Measurements from ENCODE around the gene CCNL2.

DNA sequence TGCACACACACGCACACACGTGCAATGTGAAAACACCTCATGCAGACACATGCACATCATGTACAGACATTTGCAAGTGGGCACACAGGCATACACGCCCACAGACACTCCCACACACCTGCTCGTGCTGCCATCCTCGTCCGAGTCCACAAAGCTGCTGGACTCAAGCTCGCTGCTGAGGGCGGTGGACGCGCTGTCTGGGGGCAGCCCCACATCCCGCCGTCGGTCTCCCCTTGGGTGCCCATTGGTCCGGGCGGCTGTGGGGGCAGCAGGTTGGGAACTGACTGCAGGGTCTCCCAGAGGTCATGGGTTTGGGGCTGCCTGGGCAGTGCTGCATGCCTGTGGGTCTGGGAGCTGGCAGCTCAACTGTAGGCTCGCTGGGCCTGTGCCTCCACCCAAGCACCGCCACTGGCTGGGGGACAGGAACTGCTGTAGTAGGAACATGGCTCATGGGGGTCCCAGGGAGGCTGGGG lies 57.5 kb downstream of the CCNL2 start:
- TF ChIP-seq, protein P1, sequence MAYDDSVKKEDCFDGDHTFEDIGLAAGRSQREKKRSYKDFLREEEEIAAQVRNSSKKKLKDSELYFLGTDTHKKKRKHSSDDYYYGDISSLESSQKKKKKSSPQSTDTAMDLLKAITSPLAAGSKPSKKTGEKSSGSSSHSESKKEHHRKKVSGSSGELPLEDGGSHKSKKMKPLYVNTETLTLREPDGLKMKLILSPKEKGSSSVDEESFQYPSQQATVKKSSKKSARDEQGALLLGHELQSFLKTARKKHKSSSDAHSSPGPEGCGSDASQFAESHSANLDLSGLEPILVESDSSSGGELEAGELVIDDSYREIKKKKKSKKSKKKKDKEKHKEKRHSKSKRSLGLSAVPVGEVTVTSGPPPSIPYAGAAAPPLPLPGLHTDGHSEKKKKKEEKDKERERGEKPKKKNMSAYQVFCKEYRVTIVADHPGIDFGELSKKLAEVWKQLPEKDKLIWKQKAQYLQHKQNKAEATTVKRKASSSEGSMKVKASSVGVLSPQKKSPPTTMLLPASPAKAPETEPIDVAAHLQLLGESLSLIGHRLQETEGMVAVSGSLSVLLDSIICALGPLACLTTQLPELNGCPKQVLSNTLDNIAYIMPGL (CRISPR knock-in tag; IDR thresholded peaks at IDR 0.05), result no peak
- TF ChIP-seq SP1 (CRISPR knock-in tag; conservative IDR thresholded peaks at IDR 0.05), result no peak
- TF ChIP-seq, protein P2, sequence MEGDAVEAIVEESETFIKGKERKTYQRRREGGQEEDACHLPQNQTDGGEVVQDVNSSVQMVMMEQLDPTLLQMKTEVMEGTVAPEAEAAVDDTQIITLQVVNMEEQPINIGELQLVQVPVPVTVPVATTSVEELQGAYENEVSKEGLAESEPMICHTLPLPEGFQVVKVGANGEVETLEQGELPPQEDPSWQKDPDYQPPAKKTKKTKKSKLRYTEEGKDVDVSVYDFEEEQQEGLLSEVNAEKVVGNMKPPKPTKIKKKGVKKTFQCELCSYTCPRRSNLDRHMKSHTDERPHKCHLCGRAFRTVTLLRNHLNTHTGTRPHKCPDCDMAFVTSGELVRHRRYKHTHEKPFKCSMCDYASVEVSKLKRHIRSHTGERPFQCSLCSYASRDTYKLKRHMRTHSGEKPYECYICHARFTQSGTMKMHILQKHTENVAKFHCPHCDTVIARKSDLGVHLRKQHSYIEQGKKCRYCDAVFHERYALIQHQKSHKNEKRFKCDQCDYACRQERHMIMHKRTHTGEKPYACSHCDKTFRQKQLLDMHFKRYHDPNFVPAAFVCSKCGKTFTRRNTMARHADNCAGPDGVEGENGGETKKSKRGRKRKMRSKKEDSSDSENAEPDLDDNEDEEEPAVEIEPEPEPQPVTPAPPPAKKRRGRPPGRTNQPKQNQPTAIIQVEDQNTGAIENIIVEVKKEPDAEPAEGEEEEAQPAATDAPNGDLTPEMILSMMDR (IDR thresholded peaks at IDR 0.05), result no peak
- no peak for TF ChIP-seq TEAD4 (CRISPR knock-in tag; IDR thresholded peaks at IDR 0.05)
- TF ChIP-seq FOXJ3 (CRISPR knock-in tag; IDR thresholded peaks at IDR 0.05; ENCODE audit: borderline replicate concordance), result no peak
- TF ChIP-seq, protein P3, sequence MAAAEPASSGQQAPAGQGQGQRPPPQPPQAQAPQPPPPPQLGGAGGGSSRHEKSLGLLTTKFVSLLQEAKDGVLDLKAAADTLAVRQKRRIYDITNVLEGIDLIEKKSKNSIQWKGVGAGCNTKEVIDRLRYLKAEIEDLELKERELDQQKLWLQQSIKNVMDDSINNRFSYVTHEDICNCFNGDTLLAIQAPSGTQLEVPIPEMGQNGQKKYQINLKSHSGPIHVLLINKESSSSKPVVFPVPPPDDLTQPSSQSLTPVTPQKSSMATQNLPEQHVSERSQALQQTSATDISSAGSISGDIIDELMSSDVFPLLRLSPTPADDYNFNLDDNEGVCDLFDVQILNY (CRISPR knock-in tag; IDR thresholded peaks at IDR 0.05), result no peak
- TF ChIP-seq, protein P4, sequence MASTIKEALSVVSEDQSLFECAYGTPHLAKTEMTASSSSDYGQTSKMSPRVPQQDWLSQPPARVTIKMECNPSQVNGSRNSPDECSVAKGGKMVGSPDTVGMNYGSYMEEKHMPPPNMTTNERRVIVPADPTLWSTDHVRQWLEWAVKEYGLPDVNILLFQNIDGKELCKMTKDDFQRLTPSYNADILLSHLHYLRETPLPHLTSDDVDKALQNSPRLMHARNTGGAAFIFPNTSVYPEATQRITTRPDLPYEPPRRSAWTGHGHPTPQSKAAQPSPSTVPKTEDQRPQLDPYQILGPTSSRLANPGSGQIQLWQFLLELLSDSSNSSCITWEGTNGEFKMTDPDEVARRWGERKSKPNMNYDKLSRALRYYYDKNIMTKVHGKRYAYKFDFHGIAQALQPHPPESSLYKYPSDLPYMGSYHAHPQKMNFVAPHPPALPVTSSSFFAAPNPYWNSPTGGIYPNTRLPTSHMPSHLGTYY (CRISPR knock-in tag; IDR thresholded peaks at IDR 0.05), result no peak
- TF ChIP-seq, protein P5, sequence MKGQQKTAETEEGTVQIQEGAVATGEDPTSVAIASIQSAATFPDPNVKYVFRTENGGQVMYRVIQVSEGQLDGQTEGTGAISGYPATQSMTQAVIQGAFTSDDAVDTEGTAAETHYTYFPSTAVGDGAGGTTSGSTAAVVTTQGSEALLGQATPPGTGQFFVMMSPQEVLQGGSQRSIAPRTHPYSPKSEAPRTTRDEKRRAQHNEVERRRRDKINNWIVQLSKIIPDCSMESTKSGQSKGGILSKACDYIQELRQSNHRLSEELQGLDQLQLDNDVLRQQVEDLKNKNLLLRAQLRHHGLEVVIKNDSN (CRISPR knock-in tag; IDR thresholded peaks at IDR 0.05), result no peak
- TF ChIP-seq, protein P6, sequence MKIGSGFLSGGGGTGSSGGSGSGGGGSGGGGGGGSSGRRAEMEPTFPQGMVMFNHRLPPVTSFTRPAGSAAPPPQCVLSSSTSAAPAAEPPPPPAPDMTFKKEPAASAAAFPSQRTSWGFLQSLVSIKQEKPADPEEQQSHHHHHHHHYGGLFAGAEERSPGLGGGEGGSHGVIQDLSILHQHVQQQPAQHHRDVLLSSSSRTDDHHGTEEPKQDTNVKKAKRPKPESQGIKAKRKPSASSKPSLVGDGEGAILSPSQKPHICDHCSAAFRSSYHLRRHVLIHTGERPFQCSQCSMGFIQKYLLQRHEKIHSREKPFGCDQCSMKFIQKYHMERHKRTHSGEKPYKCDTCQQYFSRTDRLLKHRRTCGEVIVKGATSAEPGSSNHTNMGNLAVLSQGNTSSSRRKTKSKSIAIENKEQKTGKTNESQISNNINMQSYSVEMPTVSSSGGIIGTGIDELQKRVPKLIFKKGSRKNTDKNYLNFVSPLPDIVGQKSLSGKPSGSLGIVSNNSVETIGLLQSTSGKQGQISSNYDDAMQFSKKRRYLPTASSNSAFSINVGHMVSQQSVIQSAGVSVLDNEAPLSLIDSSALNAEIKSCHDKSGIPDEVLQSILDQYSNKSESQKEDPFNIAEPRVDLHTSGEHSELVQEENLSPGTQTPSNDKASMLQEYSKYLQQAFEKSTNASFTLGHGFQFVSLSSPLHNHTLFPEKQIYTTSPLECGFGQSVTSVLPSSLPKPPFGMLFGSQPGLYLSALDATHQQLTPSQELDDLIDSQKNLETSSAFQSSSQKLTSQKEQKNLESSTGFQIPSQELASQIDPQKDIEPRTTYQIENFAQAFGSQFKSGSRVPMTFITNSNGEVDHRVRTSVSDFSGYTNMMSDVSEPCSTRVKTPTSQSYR (CRISPR knock-in tag; IDR thresholded peaks at IDR 0.05), result no peak
- TF ChIP-seq, protein P7, sequence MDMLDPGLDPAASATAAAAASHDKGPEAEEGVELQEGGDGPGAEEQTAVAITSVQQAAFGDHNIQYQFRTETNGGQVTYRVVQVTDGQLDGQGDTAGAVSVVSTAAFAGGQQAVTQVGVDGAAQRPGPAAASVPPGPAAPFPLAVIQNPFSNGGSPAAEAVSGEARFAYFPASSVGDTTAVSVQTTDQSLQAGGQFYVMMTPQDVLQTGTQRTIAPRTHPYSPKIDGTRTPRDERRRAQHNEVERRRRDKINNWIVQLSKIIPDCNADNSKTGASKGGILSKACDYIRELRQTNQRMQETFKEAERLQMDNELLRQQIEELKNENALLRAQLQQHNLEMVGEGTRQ (CRISPR knock-in tag; IDR thresholded peaks at IDR 0.05), result no peak
- TF ChIP-seq, protein P8, sequence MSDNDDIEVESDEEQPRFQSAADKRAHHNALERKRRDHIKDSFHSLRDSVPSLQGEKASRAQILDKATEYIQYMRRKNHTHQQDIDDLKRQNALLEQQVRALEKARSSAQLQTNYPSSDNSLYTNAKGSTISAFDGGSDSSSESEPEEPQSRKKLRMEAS (CRISPR knock-in tag; IDR thresholded peaks at IDR 0.05), result no peak
- TF ChIP-seq NR2C2 (CRISPR knock-in tag; IDR thresholded peaks at IDR 0.05), result no peak
- TF ChIP-seq CREB1 (CRISPR knock-in tag; IDR thresholded peaks at IDR 0.05), result no peak
- no peak for TF ChIP-seq ELF4 (CRISPR knock-in tag; IDR thresholded peaks at IDR 0.05; ENCODE audit: low read depth)

All from WTC11 (cell line).